Measurements from ENCODE around the gene TMEM245. TPM values are rescaled to one million over a fixed set of nuclear protein-coding genes. Genes with fewer than 3 reads are reported as not detected.

The TMEM245 gene
- total and polyA plus RNA-seq, 10 of the 15 experiments (the other 5 are each of a cell fraction or from before 2014, with no cell fraction given) = 7.4 to 36.1 (median 19.0) TPM

DNA sequence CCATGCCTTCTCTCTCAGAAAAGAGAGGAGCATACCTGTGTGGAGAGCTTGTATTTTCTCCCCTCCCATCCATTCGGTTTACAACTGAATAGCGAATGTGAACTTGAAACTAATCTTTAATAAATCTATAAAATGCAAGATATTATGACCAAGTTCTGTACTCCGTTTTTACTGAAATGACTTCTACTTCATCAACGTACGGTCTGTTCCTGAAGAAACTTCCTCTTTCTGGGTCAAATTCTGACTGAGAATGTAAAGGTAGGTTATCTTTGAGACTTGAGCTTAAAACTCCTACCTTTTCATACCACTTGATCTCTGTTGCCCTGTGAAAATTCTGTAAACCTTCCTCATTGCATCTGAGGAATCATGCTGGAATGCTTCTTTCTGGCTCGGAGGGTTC, 102.3 kb downstream of the TMEM245 start:
- intact Hi-C loops (cut with micrococcal nuclease; ENCODE audit: unreplicated experiment) (loop anchor here (10.0 kb wide), 1 partner anchor 397 kb away; no protein-coding TSS in a partner anchor), in situ Hi-C loops (cut with MboI) (loop anchor here (5.0 kb wide), 1 partner anchor 50 kb away; no protein-coding TSS in a partner anchor)
- WGBS (ENCODE audit: insufficient coverage, insufficient replicate concordance, low lambda C conversion rate, missing lambda C conversion rate) = under 1% methylated on average over 6 of the region's 6 CpGs
- ChIA-PET POLR2A (no interaction called here), RAD21 (ENCODE audit: unreplicated experiment) (interaction anchor here (0.8 to 1.5 kb wide), 5 partner anchors 35 to 394 kb away, joined by 3 read pairs; no protein-coding TSS in a partner anchor), CTCF (interaction anchor here (0.7 to 2.0 kb wide), 6 partner anchors 10 to 69 kb away, joined by 3 to 5 read pairs (median 3); no protein-coding TSS in a partner anchor), SMC1A (ENCODE audit: uncharacterized antibody, unreplicated experiment) (interaction anchor here (0.7 to 2.2 kb wide), 9 partner anchors 9 to 442 kb away, joined by 3 to 6 read pairs (median 3); partner anchors contain the start of gene TMEM245)
- H3K79me2 ChIP-seq (ENCODE audit: control insufficient read depth, insufficient read depth, low read length) = peaks cover 2% of the 10 kb centered on the region; the same call in 1 of the 2 replicates
- no peaks in the 10 kb centered on the region for H3K27me3 ChIP-seq (replicated peaks in 1 of 2; ENCODE audit: control insufficient read depth in 2 of 2, insufficient read depth in 2 of 2, low read length in 1 of 2)
- DNase-seq (ENCODE audit: low read depth, low spot score) = no peak
- ATAC-seq = peak; percentile 20
- peaks cover 13% of the 10 kb centered on the region for H3K4me1 ChIP-seq (ENCODE audit: control insufficient read depth, insufficient read depth, low read length)
- BruUV-seq (replicated peaks) = no TSS peak
- FAIRE-seq = no peak
- no peaks in the 10 kb centered on the region; a peak in 1 of 4 replicates for H3K36me3 ChIP-seq (ENCODE audit: control insufficient read depth in 2 of 2, insufficient read depth in 2 of 2, low read length in 1 of 2)
- peak overlapping the region; percentile 24 for H2AFZ ChIP-seq (ENCODE audit: control insufficient read depth, low read depth, low read length)
- 0 out of 2 replicates have a peak overlapping the region, but pooled peaks have one; percentile 15 for H3K9ac ChIP-seq (ENCODE audit: control insufficient read depth, insufficient read depth, low read length)
- no peak overlapping the region; the same call in 1 of the 2 replicates for H3K4me3 ChIP-seq
- H4K20me1 ChIP-seq (ENCODE audit: control insufficient read depth, insufficient read depth) = no peaks in the 10 kb centered on the region
- H3K9me3 ChIP-seq (replicated peaks; ENCODE audit: control insufficient read depth, insufficient read depth, low read length) = no peaks in the 10 kb centered on the region
- H3K27ac ChIP-seq (ENCODE audit: control insufficient read depth, insufficient read depth) = peak overlapping the region; percentile 27; the same call in 1 of the 2 replicates
- peak overlapping the region; percentile 70 for H3K4me2 ChIP-seq (ENCODE audit: control insufficient read depth, insufficient read depth)
- TF ChIP-seq HCFC1 (IDR thresholded peaks at IDR 0.05; ENCODE audit: low read length) (no peak), GABPA (IDR thresholded peaks at IDR 0.05; ENCODE audit: low read depth) (0 out of 2 replicates have a peak, but pooled peaks have one; percentile 45), ZNF384 (IDR thresholded peaks at IDR 0.05; ENCODE audit: borderline replicate concordance, low read depth, low read length) (no peak), SRF (IDR thresholded peaks at IDR 0.05; ENCODE audit: low read depth in 2 of 2, low read length in 2 of 2) (no peak), SMC3 (IDR thresholded peaks at IDR 0.05; ENCODE audit: borderline replicate concordance, low read length) (no peak), ATF7 (IDR thresholded peaks at IDR 0.05; ENCODE audit: low read depth) (no peak), TARDBP (IDR thresholded peaks at IDR 0.05; ENCODE audit: borderline replicate concordance) (no peak), RUNX3 (IDR thresholded peaks at IDR 0.05; ENCODE audit: low read length) (peak; percentile 52), POU2F2 (IDR thresholded peaks at IDR 0.05; ENCODE audit: borderline replicate concordance, low read depth, low read length) (no peak), EP300 (IDR thresholded peaks at IDR 0.05; ENCODE audit: borderline replicate concordance in 1 of 2, control insufficient read depth in 1 of 2, low read depth in 2 of 2, low read length in 2 of 2) (0 out of 4 replicates have a peak, but pooled peaks of 1 of the 2 experiments have one; percentile 19), NFIC (IDR thresholded peaks at IDR 0.05; ENCODE audit: low read depth, low read length) (peak; percentile 72; the same call in 1 of the 2 replicates)
- TF ChIP-seq, protein P1, sequence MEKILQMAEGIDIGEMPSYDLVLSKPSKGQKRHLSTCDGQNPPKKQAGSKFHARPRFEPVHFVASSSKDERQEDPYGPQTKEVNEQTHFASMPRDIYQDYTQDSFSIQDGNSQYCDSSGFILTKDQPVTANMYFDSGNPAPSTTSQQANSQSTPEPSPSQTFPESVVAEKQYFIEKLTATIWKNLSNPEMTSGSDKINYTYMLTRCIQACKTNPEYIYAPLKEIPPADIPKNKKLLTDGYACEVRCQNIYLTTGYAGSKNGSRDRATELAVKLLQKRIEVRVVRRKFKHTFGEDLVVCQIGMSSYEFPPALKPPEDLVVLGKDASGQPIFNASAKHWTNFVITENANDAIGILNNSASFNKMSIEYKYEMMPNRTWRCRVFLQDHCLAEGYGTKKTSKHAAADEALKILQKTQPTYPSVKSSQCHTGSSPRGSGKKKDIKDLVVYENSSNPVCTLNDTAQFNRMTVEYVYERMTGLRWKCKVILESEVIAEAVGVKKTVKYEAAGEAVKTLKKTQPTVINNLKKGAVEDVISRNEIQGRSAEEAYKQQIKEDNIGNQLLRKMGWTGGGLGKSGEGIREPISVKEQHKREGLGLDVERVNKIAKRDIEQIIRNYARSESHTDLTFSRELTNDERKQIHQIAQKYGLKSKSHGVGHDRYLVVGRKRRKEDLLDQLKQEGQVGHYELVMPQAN (conservative IDR thresholded peaks at IDR 0.05) = no peak
- TF ChIP-seq, protein P2, sequence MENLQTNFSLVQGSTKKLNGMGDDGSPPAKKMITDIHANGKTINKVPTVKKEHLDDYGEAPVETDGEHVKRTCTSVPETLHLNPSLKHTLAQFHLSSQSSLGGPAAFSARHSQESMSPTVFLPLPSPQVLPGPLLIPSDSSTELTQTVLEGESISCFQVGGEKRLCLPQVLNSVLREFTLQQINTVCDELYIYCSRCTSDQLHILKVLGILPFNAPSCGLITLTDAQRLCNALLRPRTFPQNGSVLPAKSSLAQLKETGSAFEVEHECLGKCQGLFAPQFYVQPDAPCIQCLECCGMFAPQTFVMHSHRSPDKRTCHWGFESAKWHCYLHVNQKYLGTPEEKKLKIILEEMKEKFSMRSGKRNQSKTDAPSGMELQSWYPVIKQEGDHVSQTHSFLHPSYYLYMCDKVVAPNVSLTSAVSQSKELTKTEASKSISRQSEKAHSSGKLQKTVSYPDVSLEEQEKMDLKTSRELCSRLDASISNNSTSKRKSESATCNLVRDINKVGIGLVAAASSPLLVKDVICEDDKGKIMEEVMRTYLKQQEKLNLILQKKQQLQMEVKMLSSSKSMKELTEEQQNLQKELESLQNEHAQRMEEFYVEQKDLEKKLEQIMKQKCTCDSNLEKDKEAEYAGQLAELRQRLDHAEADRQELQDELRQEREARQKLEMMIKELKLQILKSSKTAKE (IDR thresholded peaks at IDR 0.05; ENCODE audit: low read depth, poor library complexity, severe bottlenecking) = no peak
- TF ChIP-seq, protein P3, sequence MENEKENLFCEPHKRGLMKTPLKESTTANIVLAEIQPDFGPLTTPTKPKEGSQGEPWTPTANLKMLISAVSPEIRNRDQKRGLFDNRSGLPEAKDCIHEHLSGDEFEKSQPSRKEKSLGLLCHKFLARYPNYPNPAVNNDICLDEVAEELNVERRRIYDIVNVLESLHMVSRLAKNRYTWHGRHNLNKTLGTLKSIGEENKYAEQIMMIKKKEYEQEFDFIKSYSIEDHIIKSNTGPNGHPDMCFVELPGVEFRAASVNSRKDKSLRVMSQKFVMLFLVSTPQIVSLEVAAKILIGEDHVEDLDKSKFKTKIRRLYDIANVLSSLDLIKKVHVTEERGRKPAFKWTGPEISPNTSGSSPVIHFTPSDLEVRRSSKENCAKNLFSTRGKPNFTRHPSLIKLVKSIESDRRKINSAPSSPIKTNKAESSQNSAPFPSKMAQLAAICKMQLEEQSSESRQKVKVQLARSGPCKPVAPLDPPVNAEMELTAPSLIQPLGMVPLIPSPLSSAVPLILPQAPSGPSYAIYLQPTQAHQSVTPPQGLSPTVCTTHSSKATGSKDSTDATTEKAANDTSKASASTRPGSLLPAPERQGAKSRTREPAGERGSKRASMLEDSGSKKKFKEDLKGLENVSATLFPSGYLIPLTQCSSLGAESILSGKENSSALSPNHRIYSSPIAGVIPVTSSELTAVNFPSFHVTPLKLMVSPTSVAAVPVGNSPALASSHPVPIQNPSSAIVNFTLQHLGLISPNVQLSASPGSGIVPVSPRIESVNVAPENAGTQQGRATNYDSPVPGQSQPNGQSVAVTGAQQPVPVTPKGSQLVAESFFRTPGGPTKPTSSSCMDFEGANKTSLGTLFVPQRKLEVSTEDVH (IDR thresholded peaks at IDR 0.05; ENCODE audit: low read depth, partially characterized antibody) = no peak
